AG08395 (cell line): ENCODE data around the gene FAHD2A.
"Not testable (repeated sequence)": the region's sequence is repeated elsewhere in the genome, so short reads cannot be mapped to it uniquely, and the experiment has no call there.

Experiments
- DNase-seq: peaks from one replicate; pipeline ENCODE4 v3.0.0; 2012; ENCODE audit warnings: mixed read lengths, low spot score

Gene FAHD2A

GRCh38 chr2:95435872-95436209 is 33.3 kb downstream of the FAHD2A start:
- DNase-seq: not testable (repeated sequence)

- DNase-seq: not testable (repeated sequence)
Measured at GRCh38 chr2:95442474-95443099, 40.1 kb downstream of the FAHD2A start.

- DNase-seq: not testable (repeated sequence)
Measured at GRCh38 chr2:95445317-95445716, 42.8 kb downstream of the FAHD2A start.

GRCh38 chr2:95463292-95463691 is 60.8 kb downstream of the FAHD2A start:
- DNase-seq: not testable (repeated sequence)
